ENCODE results near the gene TMF1. TPM values are rescaled to one million over a fixed set of nuclear protein-coding genes. Genes with fewer than 3 reads are reported as not detected.

The TMF1 gene
- total and polyA plus RNA-seq, 3 donors from 2014 or later, result 30.6 to 67.7 (median 37.4) TPM

DNA sequence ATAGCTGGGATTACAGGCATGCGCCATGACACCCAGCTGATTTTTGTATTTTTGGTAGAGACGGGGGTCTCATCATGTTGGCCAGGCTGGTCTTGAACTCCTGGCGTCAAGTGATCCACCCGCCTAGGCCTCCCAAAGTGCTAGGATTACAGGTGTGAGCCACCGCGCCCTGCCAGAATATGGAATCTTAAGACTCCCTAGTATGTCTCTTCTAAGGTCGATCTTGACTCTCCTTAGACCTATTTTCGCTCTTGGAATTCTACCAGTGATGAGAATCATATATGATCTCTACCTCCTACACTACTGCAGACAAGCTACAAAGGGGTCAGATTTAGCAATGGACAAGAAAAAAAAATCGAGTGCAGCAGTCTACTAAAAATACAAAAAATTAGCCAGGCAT is 19.4 kb downstream of the TMF1 start:
- no peaks in the 10 kb centered on the region for H3K27me3 ChIP-seq
- no peak for TF ChIP-seq POLR2A (IDR thresholded peaks at IDR 0.05)
- TF ChIP-seq, protein P1, sequence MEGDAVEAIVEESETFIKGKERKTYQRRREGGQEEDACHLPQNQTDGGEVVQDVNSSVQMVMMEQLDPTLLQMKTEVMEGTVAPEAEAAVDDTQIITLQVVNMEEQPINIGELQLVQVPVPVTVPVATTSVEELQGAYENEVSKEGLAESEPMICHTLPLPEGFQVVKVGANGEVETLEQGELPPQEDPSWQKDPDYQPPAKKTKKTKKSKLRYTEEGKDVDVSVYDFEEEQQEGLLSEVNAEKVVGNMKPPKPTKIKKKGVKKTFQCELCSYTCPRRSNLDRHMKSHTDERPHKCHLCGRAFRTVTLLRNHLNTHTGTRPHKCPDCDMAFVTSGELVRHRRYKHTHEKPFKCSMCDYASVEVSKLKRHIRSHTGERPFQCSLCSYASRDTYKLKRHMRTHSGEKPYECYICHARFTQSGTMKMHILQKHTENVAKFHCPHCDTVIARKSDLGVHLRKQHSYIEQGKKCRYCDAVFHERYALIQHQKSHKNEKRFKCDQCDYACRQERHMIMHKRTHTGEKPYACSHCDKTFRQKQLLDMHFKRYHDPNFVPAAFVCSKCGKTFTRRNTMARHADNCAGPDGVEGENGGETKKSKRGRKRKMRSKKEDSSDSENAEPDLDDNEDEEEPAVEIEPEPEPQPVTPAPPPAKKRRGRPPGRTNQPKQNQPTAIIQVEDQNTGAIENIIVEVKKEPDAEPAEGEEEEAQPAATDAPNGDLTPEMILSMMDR (IDR thresholded peaks at IDR 0.05), result no peak
- H3K4me3 ChIP-seq, result no peak overlapping the region
- H3K36me3 ChIP-seq (ENCODE audit: low read depth, missing control alignments), result peaks cover 4% of the 10 kb centered on the region
- H3K27ac ChIP-seq, result no peak overlapping the region
- no peak for DNase-seq
- 89 to 97% methylated on average over 9 of the region's 9 CpGs for WGBS, 2 donors
- intact Hi-C loops (cut with DNase I; ENCODE audit: low total_unique reads), result no loop called here
- no peaks in the 10 kb centered on the region for H3K4me1 ChIP-seq
- H3K9me3 ChIP-seq, result no peaks in the 10 kb centered on the region

DNA sequence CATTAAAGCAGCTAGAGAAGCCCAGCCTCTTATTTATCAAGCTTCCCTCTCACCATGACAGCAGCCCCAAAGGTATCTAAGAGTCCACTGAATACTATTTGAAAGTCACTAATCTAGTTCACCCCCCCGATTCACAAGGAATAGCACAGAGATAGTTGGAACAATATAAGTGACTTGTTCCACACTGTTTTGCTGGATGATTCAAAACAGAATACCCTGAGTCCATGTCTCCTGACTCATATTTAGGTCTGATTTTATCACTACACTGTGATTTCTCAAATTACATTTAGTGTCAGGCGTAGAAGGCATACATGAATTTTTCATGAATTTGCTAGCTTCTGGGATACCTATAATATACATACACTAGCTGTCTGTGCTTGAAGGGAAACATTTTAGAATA is 20.0 kb downstream of the TMF1 start:
- peaks cover 4% of the 10 kb centered on the region for H3K36me3 ChIP-seq (ENCODE audit: low read depth, missing control alignments)
- no peak for TF ChIP-seq POLR2A (IDR thresholded peaks at IDR 0.05)
- TF ChIP-seq, protein P1 (IDR thresholded peaks at IDR 0.05), result no peak
- no peak overlapping the region for H3K4me3 ChIP-seq
- no peaks in the 10 kb centered on the region for H3K27me3 ChIP-seq
- no peaks in the 10 kb centered on the region for H3K9me3 ChIP-seq
- intact Hi-C loops (cut with DNase I; ENCODE audit: low total_unique reads), result no loop called here
- 90 to 91% methylated on average over 2 of the region's 2 CpGs for WGBS, 2 donors
- no peak overlapping the region for H3K27ac ChIP-seq
- no peak for DNase-seq
- H3K4me1 ChIP-seq, result no peaks in the 10 kb centered on the region

DNA sequence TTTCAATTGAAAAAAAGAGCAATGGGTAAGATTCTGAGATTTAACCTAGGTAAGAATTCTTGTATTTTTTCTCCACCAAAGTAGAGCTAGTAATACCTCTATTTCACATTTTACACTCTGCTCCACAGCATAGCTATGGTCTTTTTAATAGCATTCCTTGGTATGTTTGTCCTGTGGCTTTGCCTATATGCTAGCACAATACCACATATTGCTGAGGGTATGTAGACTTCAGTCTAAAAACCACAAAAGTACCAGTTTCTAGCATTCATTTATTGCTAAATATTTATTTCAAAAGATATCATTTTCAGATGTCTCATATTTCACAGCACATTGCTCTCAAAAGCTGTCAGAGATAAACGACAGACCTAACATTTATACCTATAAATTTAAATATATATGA is 20.5 kb downstream of the TMF1 start:
- WGBS, 2 donors, result 84 to 87% methylated on average over 1 of the region's 1 CpG
- H3K36me3 ChIP-seq (ENCODE audit: low read depth, missing control alignments), result peaks cover 4% of the 10 kb centered on the region
- no peak overlapping the region for H3K27ac ChIP-seq
- intact Hi-C loops (cut with DNase I; ENCODE audit: low total_unique reads), result no loop called here
- TF ChIP-seq, protein P1 (IDR thresholded peaks at IDR 0.05), result no peak
- no peak for TF ChIP-seq POLR2A (IDR thresholded peaks at IDR 0.05)
- no peak overlapping the region for H3K4me3 ChIP-seq
- H3K9me3 ChIP-seq, result no peaks in the 10 kb centered on the region
- H3K27me3 ChIP-seq, result no peaks in the 10 kb centered on the region
- no peaks in the 10 kb centered on the region for H3K4me1 ChIP-seq
- DNase-seq, result no peak

DNA sequence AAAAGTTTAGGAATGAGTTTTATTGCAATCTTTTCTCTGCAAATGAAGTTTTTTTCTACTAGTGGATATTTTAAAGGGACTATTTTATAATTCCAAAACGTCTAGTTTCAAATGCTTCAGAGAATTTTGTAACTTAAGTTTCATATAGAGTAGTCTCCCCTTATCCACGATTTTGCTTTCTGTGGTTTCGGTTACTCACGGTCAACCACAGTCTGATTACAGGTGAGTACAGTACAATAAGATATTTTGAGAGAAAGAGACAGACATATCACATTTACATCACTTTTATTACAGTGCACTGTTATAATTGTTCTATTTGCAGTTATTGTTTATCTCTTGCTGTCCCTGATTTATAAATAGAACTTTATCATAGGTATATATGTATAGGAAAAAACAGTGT is 31.3 kb downstream of the TMF1 start:
- WGBS, 2 donors, result 77 to 81% methylated on average over 4 of the region's 4 CpGs
- H3K36me3 ChIP-seq (ENCODE audit: low read depth, missing control alignments), result no peaks in the 10 kb centered on the region

DNA sequence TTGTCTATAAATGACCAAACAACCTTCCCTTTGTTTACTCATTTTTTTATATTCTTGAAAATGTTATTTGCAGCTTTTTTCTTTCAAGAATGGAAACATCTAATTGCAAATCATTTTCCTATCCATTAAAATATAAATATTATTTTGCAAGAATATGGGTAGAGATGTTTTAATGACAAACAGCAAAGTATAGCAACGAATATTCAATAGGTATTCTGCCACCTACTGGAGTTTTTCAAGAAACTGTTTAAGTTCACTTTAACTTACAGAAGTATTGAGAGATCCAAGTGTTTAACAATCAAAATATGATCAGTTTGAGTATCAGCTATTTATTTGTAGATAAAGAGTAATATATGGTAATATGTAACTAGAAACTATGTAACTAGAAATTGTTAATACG is 31.7 kb downstream of the TMF1 start:
- Histone ChIP-seq H3K9me3 (no peaks in the 10 kb centered on the region), H3K36me3 (ENCODE audit: low read depth, missing control alignments) (no peaks in the 10 kb centered on the region), H3K27me3 (no peaks in the 10 kb centered on the region), H3K4me1 (no peaks in the 10 kb centered on the region), H3K4me3 (no peak overlapping the region), H3K27ac (no peak overlapping the region)
- DNase-seq, result no peak
- 52 to 62% methylated on average over 2 of the region's 2 CpGs for WGBS, 2 donors
- no peak for TF ChIP-seq POLR2A (IDR thresholded peaks at IDR 0.05)
- TF ChIP-seq, protein P1 (IDR thresholded peaks at IDR 0.05), result no peak
- intact Hi-C loops (cut with DNase I; ENCODE audit: low total_unique reads), result no loop called here

More for the DNA sequence above, 31.3 kb downstream of the TMF1 start:
- H3K4me3 ChIP-seq, result no peak overlapping the region
- no peaks in the 10 kb centered on the region for H3K4me1 ChIP-seq
- no peak for DNase-seq
- intact Hi-C loops (cut with DNase I; ENCODE audit: low total_unique reads), result no loop called here
- H3K9me3 ChIP-seq, result no peaks in the 10 kb centered on the region
- H3K27me3 ChIP-seq, result no peaks in the 10 kb centered on the region
- TF ChIP-seq POLR2A (IDR thresholded peaks at IDR 0.05), result no peak
- TF ChIP-seq, protein P1 (IDR thresholded peaks at IDR 0.05), result no peak
- no peak overlapping the region for H3K27ac ChIP-seq

Measured in testis (tissue), 3 donors.